OCI-LY1 (cell line): ENCODE results near the gene ZBTB7A.

Experiments used
- EZH2 ChIP-seq: fragments of 200-600 bp; sonication (generic), shearing (Covaris generic); IDR thresholded peaks from 2 replicates; pipeline ENCODE4 v1.8.0; 2017; ENCODE audit warnings: borderline replicate concordance, mixed run types, mild to moderate bottlenecking, antibody characterized with exemption, low read length, moderate library complexity, mixed read lengths
- TF ChIP-seq, protein P1 (sequence below): fragments of 200-600 bp; sonication (generic), shearing (Covaris generic); IDR thresholded peaks from 2 replicates; pipeline ENCODE4 v1.5.1; 2017; ENCODE audit warnings: mild to moderate bottlenecking, antibody characterized with exemption, low read length, moderate library complexity, mixed read lengths

DNA sequence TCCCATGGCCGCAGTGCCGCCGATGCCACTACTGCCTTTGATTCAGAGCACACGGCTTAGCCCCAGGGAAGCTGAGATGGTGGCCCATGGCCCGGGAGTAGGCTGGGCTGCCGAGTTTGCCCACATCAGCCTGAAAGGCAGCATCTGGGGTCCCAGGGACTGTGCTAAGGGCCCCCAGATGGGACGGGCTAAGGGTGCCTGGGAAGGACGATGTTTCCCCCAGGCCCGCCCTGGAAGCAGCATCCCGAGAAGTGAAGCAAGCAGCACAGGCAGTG lies 34.7 kb upstream of the ZBTB7A start:
- TF ChIP-seq, protein P1, sequence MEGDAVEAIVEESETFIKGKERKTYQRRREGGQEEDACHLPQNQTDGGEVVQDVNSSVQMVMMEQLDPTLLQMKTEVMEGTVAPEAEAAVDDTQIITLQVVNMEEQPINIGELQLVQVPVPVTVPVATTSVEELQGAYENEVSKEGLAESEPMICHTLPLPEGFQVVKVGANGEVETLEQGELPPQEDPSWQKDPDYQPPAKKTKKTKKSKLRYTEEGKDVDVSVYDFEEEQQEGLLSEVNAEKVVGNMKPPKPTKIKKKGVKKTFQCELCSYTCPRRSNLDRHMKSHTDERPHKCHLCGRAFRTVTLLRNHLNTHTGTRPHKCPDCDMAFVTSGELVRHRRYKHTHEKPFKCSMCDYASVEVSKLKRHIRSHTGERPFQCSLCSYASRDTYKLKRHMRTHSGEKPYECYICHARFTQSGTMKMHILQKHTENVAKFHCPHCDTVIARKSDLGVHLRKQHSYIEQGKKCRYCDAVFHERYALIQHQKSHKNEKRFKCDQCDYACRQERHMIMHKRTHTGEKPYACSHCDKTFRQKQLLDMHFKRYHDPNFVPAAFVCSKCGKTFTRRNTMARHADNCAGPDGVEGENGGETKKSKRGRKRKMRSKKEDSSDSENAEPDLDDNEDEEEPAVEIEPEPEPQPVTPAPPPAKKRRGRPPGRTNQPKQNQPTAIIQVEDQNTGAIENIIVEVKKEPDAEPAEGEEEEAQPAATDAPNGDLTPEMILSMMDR = no peak
- TF ChIP-seq EZH2 = no peak
